ENCODE results near the gene PPP3CA.

DNA sequence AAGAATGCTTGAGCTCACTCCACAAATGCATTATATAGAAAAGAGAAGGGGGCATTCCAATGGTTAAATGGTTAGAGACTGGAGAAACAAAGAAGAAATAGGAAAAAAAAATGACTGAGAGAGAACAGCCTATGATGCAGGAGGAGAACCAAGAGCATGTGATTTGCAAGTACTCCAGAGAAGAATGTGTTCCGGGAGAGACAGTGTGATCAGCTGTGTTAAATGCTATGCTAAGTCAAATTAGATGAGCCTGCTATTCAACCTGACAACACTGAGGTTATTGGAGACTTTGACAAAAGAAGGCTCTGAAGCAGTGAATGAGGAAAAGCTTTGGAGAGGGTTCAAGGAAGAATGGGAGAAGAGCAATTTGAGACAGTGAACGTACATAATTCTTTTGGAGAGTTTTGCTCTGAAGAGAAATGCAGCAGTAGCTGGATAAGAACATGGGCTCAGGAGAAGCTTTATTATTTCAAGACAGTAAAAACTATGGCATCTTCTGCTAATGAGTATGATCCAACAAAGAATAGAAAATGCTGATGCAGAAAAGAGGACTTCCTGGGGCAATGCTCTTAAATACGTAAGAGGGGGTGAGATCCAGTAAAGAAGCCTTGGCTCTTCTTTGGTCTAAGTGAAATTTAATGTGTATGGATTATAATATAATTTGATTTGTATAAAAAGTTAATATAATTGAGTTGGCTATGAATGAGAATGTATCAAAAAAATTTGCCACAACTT lies 66.3 kb downstream of the PPP3CA start:
- TF ChIP-seq, protein P1, sequence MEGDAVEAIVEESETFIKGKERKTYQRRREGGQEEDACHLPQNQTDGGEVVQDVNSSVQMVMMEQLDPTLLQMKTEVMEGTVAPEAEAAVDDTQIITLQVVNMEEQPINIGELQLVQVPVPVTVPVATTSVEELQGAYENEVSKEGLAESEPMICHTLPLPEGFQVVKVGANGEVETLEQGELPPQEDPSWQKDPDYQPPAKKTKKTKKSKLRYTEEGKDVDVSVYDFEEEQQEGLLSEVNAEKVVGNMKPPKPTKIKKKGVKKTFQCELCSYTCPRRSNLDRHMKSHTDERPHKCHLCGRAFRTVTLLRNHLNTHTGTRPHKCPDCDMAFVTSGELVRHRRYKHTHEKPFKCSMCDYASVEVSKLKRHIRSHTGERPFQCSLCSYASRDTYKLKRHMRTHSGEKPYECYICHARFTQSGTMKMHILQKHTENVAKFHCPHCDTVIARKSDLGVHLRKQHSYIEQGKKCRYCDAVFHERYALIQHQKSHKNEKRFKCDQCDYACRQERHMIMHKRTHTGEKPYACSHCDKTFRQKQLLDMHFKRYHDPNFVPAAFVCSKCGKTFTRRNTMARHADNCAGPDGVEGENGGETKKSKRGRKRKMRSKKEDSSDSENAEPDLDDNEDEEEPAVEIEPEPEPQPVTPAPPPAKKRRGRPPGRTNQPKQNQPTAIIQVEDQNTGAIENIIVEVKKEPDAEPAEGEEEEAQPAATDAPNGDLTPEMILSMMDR (conservative IDR thresholded peaks at IDR 0.05; ENCODE audit: low read depth, low read length), result no peak
- TF ChIP-seq EZH2 (IDR thresholded peaks at IDR 0.05; ENCODE audit: borderline replicate concordance, low read depth, low read length, poor library complexity, severe bottlenecking), result no peak

Data from A673 (cell line).